HepG2 (cell line): ENCODE data around the gene FAM193A. TPM values are rescaled to one million over a fixed set of nuclear protein-coding genes. Genes with fewer than 3 reads are reported as not detected.

Experiments used
- ASH2L ChIP-seq: fragments of 300-600, 200-600 bp; sonication (generic); IDR thresholded peaks from 2 replicates; pipeline ENCODE4 v1.7.0; 2017; ENCODE audit warnings: low read depth, mild to moderate bottlenecking, moderate library complexity, mixed read lengths, low read length; ENCODE audit not compliant: insufficient read length
- HNF4A ChIP-seq: sonication (generic); formaldehyde crosslinking; IDR thresholded peaks from 2 replicates; pipeline ENCODE4 v1.4.0; 2020; ENCODE audit warnings: missing genetic modification reagents
- MIXL1 ChIP-seq: IDR thresholded peaks from 2 replicates; pipeline ENCODE4 v1.6.1; 2016
- NFIC ChIP-seq: IDR thresholded peaks from 2 replicates; pipeline ENCODE4 v1.6.1; 2012; ENCODE audit warnings: mild to moderate bottlenecking, low read length, inconsistent platforms
- ZNF460 ChIP-seq: sonication (generic); formaldehyde crosslinking; IDR thresholded peaks from 2 replicates; pipeline ENCODE4 v1.5.1; 2020; ENCODE audit warnings: missing genetic modification reagents, mild to moderate bottlenecking, borderline replicate concordance
- ZSCAN25 ChIP-seq: sonication (generic); formaldehyde crosslinking; IDR thresholded peaks from 2 replicates; pipeline ENCODE4 v1.8.0; 2022; ENCODE audit warnings: mild to moderate bottlenecking, missing genetic modification reagents
- polyA plus RNA-seq, 8 experiments: library from polyadenylated mRNA; depleted of rRNA in 3 of 8; stranded (reverse) in 7 of 8; unstranded in 1 of 8; fragments of >200 nt; fragmentation: Illumina TruSeq in 4 of 8; extraction: Trizol in 4 of 8; gene quantifications; 2 replicates each; pipeline versions ENCODE4 v1.2.1 to v1.2.3, GENCODE V29; 2011 to 2016; ENCODE audit warnings: low read depth in 4 of 8, missing spikeins in 1 of 8, mixed read lengths in 1 of 8; ENCODE audit not compliant: insufficient read depth in 1 of 8
- total RNA-seq, 5 experiments: library from RNA; depleted of rRNA; stranded (reverse); fragments of >200 nt; fragmentation: Illumina TruSeq; extraction: Trizol; gene quantifications; 2 replicates each; pipeline ENCODE4 v1.2.3, GENCODE V29; 2016; ENCODE audit warnings: low read depth in 1 of 5
- TF ChIP-seq, protein P1 (sequence below): sonication (generic); formaldehyde crosslinking; IDR thresholded peaks from 2 replicates; pipeline ENCODE4 v1.4.0; 2020; ENCODE audit warnings: missing genetic modification reagents
- TF ChIP-seq, protein P2 (sequence below): sonication (generic); formaldehyde crosslinking; IDR thresholded peaks from 2 replicates; pipeline ENCODE4 v1.4.0; 2020; ENCODE audit warnings: missing genetic modification reagents, mild to moderate bottlenecking, borderline replicate concordance
- TF ChIP-seq, protein P3 (sequence below): sonication (generic); formaldehyde crosslinking; conservative IDR thresholded peaks from 2 replicates; pipeline ENCODE4 v1.4.0; 2020; ENCODE audit warnings: mild to moderate bottlenecking, missing genetic modification reagents, moderate library complexity
- TF ChIP-seq, protein P4 (sequence below): sonication (generic); formaldehyde crosslinking; IDR thresholded peaks from 2 replicates; pipeline ENCODE4 v1.8.0; 2022; ENCODE audit warnings: mild to moderate bottlenecking, missing genetic modification reagents; ENCODE audit not compliant: insufficient replicate concordance

The FAM193A gene
- total and polyA plus RNA-seq, 2 of the 13 experiments (the other 11 are each of a cell fraction or from before 2014, with no cell fraction given): 5.7 to 8.7 TPM

DNA sequence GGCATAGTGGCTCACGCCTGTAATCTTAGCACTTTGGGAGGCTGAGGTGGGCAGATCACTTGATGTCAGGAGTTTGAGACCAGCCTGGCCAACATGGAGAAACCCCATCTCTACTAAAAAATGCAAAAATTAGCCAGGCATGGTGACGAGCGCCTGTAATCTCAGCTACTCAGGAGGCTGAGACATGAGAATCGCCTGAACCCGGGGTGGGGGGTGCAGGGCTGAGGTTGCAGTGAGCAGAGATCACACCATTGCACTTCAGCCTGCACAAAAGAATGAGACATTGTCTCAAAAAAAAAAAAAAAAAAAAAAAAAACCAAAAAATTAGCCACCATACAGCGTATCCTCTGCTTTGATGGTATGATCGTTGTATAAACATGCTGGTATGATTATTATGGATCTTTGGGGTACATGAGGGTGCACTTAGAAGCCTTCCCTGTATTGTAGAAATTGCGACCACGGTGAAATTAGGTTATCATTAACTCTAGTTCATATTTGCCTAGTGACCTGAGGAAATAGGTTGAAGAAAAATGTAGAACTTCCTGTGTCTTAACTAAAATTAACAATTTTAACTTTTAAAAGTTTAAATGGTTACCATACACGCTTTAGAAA is 7.2 kb downstream of the FAM193A start (continued):
- TF ChIP-seq, protein P1, sequence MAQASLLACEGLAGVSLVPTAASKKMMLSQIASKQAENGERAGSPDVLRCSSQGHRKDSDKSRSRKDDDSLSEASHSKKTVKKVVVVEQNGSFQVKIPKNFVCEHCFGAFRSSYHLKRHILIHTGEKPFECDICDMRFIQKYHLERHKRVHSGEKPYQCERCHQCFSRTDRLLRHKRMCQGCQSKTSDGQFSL: peak; percentile 96
- TF ChIP-seq ZSCAN25 (CRISPR knock-in tag) (peak; percentile 63; the same call in 1 of the 2 replicates), ASH2L (peak; percentile 23), MIXL1 (CRISPR knock-in tag) (peak; percentile 42; the same call in 1 of the 2 replicates), HNF4A (0 out of 2 replicates have a peak, but pooled peaks have one; percentile 17), ZNF460 (peak; percentile 76; the same call in 1 of the 2 replicates), NFIC (0 out of 2 replicates have a peak, but pooled peaks have one; percentile 21)
- TF ChIP-seq, protein P2, sequence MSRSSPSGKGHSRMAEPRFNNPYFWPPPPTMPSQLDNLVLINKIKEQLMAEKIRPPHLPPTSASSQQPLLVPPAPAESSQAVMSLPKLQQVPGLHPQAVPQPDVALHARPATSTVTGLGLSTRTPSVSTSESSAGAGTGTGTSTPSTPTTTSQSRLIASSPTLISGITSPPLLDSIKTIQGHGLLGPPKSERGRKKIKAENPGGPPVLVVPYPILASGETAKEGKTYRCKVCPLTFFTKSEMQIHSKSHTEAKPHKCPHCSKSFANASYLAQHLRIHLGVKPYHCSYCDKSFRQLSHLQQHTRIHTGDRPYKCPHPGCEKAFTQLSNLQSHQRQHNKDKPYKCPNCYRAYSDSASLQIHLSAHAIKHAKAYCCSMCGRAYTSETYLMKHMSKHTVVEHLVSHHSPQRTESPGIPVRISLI: peak; percentile 87
- TF ChIP-seq, protein P3, sequence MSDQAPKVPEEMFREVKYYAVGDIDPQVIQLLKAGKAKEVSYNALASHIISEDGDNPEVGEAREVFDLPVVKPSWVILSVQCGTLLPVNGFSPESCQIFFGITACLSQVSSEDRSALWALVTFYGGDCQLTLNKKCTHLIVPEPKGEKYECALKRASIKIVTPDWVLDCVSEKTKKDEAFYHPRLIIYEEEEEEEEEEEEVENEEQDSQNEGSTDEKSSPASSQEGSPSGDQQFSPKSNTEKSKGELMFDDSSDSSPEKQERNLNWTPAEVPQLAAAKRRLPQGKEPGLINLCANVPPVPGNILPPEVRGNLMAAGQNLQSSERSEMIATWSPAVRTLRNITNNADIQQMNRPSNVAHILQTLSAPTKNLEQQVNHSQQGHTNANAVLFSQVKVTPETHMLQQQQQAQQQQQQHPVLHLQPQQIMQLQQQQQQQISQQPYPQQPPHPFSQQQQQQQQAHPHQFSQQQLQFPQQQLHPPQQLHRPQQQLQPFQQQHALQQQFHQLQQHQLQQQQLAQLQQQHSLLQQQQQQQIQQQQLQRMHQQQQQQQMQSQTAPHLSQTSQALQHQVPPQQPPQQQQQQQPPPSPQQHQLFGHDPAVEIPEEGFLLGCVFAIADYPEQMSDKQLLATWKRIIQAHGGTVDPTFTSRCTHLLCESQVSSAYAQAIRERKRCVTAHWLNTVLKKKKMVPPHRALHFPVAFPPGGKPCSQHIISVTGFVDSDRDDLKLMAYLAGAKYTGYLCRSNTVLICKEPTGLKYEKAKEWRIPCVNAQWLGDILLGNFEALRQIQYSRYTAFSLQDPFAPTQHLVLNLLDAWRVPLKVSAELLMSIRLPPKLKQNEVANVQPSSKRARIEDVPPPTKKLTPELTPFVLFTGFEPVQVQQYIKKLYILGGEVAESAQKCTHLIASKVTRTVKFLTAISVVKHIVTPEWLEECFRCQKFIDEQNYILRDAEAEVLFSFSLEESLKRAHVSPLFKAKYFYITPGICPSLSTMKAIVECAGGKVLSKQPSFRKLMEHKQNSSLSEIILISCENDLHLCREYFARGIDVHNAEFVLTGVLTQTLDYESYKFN (CRISPR knock-in tag): peak; percentile 70
- TF ChIP-seq, protein P4, sequence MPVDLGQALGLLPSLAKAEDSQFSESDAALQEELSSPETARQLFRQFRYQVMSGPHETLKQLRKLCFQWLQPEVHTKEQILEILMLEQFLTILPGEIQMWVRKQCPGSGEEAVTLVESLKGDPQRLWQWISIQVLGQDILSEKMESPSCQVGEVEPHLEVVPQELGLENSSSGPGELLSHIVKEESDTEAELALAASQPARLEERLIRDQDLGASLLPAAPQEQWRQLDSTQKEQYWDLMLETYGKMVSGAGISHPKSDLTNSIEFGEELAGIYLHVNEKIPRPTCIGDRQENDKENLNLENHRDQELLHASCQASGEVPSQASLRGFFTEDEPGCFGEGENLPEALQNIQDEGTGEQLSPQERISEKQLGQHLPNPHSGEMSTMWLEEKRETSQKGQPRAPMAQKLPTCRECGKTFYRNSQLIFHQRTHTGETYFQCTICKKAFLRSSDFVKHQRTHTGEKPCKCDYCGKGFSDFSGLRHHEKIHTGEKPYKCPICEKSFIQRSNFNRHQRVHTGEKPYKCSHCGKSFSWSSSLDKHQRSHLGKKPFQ (CRISPR knock-in tag): peak; percentile 47
